ENCODE measurements around the gene CTNND2.

Gene CTNND2

DNA sequence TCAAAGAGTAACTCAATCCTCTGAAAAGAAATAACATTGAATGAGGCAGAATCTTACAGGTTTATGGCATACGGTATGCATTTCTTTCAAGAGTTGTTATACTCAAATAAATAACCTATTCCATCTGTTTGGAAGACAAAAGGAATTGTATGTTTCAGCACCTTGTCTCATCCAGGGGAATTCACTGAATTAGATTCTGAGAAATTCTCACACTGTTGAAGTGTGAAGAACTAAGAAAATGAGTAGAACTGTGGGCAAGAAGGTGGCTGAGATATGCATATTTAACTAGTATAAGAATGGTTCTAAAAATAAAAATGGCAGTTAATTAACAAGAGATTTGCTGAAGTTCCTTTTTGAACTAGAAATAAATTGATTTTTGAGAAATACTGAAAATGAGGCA is 863.9 kb downstream of the CTNND2 start:
- TF ChIP-seq CTCF (IDR thresholded peaks at IDR 0.05; ENCODE audit: insufficient read depth, low read length, missing control alignments): no peak
- ChIA-PET CTCF (no interaction called here), POLR2A (no interaction called here)
- DNase-seq (ENCODE audit: low read depth, low spot score): no peak
- no peak overlapping the region for H3K4me3 ChIP-seq (ENCODE audit: low read depth, low read length)

GRCh38 chr5:11038772-11039171 is 865.5 kb downstream of the CTNND2 start:
- no peak overlapping the region for H3K4me3 ChIP-seq (ENCODE audit: low read depth, low read length)
- TF ChIP-seq CTCF (IDR thresholded peaks at IDR 0.05; ENCODE audit: insufficient read depth, low read length, missing control alignments): no peak
- ChIA-PET POLR2A (no interaction called here), CTCF (no interaction called here)
- no peak for DNase-seq (ENCODE audit: low read depth, low spot score)

GRCh38 chr5:11037941-11038340 is 866.3 kb downstream of the CTNND2 start:
- ChIA-PET CTCF (no interaction called here), POLR2A (no interaction called here)
- H3K4me3 ChIP-seq (ENCODE audit: low read depth, low read length): no peak overlapping the region
- TF ChIP-seq CTCF (IDR thresholded peaks at IDR 0.05; ENCODE audit: insufficient read depth, low read length, missing control alignments): no peak
- no peak for DNase-seq (ENCODE audit: low read depth, low spot score)

DNA sequence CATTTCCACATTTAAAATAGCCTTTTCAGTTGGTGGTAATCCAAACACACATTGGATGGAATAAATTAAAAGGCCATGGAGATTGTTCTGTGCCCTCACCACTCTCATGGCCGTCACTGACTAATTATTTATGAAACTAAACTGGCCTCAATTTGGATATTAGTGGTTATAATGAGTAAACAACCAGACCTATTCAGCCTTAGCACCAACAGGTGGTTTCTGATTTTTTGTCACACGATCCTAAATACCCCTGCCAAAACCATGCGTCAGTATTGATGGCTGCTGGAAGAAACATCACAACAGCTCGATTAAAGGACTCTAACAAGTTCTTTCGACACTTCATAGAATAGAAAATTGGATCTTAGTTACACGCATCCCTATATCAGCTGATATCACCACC is 867.2 kb downstream of the CTNND2 start:
- POLR2A ChIA-PET: no interaction called here
- no peak for DNase-seq (ENCODE audit: low read depth, low spot score)
- H3K4me3 ChIP-seq (ENCODE audit: low read depth, low read length): no peak overlapping the region
- no peak for TF ChIP-seq CTCF (IDR thresholded peaks at IDR 0.05; ENCODE audit: insufficient read depth, low read length, missing control alignments)
- CTCF ChIA-PET: no interaction called here

GRCh38 chr5:11030671-11031070 is 873.6 kb downstream of the CTNND2 start:
- CTCF ChIA-PET: no interaction called here
- DNase-seq (ENCODE audit: low read depth, low spot score): no peak
- no peak for TF ChIP-seq CTCF (IDR thresholded peaks at IDR 0.05; ENCODE audit: insufficient read depth, low read length, missing control alignments)
- POLR2A ChIA-PET: no interaction called here
- no peak overlapping the region for H3K4me3 ChIP-seq (ENCODE audit: low read depth, low read length)

- no peak for TF ChIP-seq CTCF (IDR thresholded peaks at IDR 0.05; ENCODE audit: insufficient read depth, low read length, missing control alignments)
- H3K4me3 ChIP-seq (ENCODE audit: low read depth, low read length): no peak overlapping the region
- ChIA-PET CTCF (no interaction called here), POLR2A (no interaction called here)
- no peak for DNase-seq (ENCODE audit: low read depth, low spot score)
Measured at GRCh38 chr5:11027660-11028059, 876.6 kb downstream of the CTNND2 start.
